NCI-H2081 treated with DMSO at 0.1 percent for 48 hours (cell line): Measurements from ENCODE around the gene DENND1A.
"Not testable (repeated sequence)": the region's sequence is repeated elsewhere in the genome, so short reads cannot be mapped to it uniquely, and the experiment has no call there.

ENCODE experiments used
- DNase-seq: peaks from one replicate; lab custom pipeline; 2025; lab: John Stamatoyannopoulos, UW

The DENND1A gene

DNA sequence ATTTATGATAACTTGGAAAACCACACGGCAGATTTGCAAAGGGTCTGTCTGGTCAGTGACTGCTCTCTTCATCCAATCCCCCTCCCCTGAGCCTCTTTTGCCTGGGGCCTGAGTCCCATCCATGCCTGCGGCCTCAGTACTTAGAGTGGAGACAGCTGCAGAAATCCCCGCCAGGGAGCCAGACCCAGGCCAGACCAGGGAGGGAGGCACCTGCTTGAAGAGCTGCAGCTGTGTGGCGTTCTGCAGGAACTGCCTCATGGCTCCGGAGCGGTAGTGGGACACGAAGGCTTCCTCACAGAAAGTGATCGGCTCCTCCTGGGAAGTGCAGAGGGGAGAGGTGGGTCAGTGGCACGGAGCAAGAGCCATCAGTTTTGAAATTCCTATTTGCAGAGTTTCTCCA is 472.3 kb downstream of the DENND1A start:
- no peak for DNase-seq

DNA sequence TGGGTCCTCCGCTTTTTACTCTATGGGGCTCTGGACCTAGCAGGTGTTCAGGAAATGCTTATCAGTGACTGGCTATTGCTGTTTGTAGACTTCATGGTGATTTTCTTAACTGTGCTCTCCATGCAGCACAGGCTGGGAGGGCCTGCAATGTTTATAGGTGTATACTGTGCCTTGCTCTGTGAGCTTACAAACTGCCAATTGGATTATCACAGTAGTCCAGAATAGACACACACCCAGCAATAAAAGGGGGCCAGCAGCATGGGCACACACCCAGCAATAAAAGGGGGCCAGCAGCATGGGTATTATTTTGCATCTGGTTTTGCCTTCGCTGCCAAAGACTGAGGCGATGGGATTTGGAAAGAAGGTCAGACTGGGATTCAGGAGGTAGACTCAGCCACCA is 473.9 kb downstream of the DENND1A start:
- DNase-seq = no peak

DNA sequence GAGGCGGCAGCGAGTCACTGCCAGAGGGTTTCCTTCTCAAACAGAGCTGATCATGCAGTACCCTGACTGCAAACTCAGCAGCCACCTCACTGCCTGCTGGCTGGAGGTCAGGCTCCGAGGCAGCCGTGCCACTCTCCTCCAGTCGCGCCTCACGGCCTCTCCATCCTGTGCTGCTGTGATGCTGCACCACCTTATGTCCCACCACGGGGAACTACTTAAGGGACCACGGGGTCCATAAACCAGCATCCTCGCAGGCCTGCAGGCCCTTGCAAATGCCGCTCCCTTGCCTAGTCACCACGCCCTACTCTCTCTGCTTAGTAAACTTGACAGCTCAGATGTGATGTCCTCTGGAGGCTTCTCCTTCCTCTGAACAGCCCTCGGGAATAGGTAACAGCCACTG is 474.7 kb downstream of the DENND1A start:
- no peak for DNase-seq

DNA sequence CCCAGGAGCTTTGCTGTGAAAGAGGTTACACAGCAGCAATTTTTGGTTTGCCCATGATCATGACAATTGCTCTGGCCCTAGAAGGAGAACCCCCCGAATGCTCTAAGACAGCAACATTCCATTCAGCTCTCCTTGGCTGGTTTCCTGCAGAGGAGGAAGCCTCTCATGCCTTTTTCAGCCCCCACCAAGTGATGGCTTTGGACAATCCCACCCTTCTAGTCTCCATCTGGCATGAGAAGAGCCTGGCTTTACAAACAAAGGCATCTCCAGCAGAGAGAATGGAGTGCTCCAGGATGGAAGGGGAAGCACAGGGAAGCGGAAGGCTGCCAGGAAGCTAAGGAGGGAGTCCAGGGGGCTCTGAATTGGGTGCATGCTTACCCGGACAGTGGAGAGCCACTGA is 475.6 kb downstream of the DENND1A start:
- DNase-seq = no peak

DNA sequence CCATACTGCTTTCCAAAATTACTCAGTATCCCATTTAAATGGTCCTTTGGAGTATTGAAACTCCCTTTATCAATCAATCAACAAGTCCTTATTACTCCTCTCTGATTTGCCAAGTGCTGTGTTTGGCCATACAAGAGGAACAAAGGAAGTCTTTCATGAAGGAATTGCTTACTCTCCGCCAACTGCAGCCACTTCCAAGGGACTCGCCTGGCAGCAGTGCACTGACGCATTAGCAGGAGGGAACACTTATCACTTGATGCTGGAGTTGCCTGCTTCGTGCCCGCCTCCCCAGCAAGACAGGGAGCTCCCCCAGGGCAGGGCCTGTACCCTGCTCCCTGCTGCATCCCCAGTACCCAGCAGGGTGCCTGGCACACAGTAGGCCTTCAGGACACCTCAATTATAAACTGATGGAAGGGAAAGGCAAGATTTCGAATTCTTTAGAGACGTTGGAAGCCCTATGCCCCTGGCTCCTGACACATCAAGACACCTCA is 476.1 kb downstream of the DENND1A start:
- DNase-seq = no peak

DNA sequence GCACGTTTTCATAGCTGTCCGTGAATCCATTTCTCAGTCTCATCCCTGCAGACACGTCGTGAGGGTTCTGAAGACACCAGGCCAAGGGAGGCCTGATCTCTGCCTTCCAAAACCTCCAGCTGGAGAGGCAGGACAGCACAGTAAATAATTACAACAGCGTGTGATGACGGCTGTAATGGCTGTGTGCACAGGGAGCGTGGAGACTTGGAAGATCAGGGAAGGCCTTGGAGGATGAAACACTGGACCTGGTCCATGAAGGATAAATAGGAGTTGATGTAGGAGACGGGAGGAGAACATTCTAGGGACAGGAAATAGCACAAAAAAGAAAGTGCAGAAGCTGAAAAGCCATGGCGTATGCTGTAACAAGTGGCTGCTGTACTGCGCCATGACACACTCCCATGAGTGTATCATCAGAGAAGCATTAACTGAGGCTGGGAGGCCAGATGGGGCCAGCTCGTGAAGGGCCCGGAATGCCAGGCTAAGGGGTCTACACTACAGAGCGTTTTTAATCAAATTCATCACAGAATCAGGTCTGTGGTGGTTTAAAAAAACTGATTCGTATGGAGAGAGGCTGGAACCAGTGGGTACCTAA is 476.8 kb downstream of the DENND1A start:
- no peak for DNase-seq

DNA sequence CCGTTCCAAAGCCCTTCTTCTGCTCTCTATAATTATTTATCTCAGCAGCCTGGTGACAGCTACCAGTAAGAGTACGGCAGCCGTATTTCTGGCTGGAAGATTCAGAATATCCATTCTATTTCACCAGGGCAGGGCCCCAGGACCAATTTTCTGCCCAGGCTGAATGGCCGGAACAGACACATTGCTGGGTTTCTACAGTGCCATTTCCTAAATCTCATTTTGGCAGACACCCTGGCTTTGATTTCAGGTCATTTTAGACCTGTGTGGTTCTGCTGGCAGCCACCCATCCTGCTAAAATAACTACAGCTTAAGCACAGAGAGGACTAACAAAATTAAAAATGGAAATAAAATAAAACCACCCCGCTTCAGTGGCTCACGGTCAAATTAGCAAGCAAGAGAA is 478.9 kb downstream of the DENND1A start:
- DNase-seq = no peak

DNA sequence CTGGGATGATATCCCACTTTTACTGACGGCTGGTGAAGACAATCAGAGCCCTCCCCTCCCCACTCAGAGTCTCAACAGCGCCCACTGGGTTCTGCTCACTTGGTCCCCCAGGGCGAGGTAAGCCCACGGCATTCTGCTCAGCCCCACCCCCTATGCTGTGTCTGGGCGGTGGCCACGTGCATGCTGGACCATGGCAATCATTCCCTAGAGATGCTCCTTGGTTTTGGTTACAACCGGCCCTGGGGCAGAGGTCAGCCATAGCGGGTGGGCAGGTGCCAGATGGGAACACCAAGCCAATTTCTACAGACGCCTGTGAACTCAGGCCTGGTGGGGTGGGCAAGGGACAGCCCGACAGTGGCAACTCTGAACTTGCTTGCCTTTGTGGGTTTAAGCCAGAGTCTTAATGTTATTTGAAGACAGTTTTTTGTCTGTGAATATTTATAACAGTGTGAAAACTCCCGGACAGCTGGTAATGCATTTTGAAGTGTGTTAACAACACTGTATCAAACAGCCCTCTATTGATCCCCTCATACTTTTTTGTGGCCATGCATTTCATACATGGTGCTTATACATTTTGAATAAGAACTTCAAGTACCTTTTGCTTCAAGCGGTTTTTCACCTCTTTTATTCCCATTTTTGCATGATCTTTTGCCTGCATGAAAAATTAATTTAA is 479.7 kb downstream of the DENND1A start:
- no peak for DNase-seq

DNA sequence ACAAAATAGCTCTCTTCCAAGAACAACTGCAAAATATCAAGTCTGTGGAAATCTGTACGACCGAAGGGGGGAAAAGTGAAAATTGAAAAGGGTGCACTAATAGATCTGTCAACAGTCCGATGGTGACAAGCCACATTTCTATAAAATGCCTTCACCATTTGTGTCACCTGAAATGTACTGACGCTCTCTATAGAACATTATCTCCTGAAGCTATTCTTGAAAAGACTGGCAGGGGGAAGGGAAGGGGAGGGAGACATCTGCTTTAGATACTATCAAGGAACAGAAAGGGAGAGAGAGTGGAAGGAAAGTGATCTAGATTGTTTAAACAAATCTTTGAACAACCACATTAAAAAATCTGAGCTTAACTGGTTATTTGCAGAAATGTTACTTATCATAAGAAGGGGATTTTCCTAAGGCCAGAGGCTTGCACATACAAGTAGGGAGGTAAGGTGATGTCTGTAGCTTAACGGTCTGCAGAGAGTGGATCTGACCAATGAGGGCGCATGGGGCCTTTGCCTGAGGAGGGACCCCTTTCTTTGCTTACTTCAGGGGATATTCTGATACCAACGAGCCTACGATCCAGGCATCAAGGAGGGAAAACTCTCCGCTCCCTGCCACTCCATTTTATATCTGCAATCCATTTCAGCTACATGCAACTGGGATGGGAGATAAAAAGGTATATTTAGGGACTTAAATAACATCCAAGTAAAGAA is 481.8 kb downstream of the DENND1A start:
- no peak for DNase-seq

DNA sequence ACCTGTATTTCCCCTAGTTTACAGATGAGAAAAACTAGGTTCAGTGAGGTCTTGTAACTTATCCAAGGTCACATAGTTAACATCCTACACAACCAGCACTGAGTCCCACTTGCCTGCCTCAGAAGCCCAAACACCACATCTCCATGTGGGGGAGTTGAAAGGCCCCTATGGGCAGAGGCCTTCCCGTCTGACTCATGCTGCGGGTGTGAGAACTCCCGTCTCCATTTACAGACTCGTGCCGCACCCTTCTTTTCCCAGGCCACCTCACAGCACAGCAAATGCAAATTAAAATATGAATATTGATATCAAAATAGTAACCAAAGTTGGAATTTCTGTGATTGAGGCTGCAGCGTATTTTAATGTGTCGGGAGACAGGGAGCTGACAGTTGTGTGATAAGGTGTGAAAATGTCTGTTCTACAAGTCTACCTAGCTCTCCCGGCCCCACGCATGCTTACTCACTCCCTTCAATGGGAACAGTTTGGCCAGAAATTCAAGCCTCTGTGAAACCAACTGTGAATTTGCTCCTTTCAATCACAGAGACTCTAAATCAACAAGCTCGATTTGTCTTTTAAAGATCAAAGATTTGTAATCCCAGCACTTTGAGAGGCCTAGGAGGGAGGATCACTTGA is 483.8 kb downstream of the DENND1A start:
- no peak for DNase-seq

DNA sequence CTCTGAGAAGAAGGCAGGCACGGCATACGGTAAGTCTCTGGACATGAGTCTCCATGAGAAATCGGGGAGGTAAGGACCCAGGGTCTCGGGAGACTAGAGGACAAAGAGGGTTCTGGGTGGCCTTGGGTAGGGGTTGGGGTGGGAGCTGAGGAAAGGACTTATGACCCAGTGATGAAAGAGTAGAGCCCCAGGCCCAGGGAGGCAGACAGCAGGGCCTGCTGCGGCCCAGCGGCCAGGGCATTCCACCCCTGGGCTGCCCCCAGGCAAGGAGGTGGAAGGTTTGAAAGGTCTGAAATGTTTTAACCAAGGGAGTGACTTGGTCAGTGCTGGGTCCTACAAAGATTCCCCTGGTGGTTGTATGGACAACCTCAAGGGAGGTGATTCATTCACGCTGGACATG is 484.8 kb downstream of the DENND1A start:
- no peak for DNase-seq

DNA sequence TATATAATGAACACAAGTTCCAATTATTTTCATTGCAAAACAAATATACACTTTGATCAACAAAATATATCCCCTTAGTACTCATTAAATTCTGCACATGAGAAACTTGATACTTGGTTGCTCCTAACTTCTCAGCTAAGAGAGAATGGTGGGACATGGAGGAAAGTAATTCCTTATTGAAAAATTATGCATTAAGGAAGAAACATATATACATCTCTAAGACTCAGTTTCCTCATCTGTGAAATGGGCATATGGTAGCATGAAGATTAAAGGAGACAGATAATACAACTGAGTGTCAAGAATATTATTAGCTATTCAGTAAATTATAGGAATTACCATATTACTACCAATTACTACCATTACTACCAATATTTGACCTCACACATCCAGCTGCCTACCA is 488.2 kb downstream of the DENND1A start:
- DNase-seq = no peak

DNA sequence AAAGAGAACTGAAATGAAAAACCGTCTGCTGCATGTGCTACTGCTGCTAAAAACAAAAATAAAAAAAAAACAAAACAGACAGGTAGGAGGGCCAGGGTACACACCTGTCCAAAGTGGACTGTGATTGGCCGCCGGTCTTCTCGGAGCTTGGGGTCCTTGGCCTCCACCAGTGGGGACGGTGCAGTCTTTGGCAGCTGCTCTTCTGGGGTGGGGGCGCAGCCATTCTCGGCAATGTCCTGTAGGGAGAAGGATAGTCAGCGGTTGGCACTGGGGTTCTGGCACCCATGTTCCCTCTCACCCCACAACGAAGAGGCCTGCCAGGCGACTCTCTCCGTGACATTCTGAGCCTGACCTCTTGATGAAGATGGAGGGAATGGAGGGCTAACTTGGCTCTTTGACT is 489.7 kb downstream of the DENND1A start:
- no peak for DNase-seq

DNA sequence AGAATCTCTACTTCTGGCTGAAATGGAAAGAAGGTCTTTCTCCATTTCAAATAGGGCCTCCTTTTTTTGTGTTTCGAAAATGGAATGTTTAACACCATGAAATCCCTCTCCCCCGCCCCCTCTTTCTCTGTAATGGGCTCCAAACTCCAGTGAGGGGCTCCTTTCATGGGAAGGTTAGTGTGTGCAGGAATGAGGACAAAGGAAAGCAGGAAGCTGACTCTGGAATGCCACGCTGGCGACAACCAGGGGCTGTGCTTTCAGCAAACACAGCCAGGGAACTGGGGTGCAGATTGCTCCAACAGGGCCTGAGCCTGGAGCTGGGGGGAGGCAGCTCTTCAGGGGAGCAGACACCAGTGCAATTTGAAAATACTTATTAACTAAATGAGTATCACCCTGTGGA is 491.1 kb downstream of the DENND1A start:
- no peak for DNase-seq

DNA sequence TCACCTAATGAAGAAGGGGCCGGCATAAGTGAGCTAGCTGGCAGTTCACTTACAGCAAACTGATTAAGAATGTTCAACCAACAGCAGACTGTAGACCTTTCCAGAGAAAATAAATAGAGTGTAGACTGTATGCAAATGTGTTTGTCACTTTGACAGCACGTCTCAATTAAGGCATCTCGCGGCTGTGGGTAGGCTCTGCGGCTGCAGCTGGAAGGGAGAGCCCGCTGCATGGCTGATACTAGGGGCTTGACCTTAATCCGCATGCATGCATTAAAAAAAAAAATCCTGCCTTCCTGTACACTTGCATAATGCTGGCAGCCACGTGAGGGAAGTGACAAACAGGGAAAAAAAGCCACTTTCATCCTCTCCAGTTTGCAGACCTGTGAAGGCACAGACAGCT is 491.6 kb downstream of the DENND1A start:
- DNase-seq = no peak

DNA sequence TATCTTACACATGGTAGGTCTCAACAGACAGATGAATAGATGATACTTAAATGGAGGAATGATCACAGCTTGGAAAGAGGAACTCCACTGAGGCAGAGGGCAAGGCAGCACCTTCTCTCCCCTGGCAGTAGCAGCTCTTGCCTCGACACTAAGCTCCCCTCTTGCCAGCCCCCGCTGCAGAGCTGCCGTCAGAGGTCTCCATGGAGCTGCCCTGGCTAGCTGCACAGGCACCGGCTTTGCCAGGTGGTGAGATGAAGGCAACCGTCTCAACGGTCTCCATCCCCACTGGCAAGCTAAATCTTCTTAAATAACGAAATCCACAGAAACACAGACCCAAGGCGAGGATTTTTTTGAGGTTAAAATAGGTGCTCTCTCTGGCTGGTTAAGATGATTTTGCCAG is 492.7 kb downstream of the DENND1A start:
- no peak for DNase-seq

DNA sequence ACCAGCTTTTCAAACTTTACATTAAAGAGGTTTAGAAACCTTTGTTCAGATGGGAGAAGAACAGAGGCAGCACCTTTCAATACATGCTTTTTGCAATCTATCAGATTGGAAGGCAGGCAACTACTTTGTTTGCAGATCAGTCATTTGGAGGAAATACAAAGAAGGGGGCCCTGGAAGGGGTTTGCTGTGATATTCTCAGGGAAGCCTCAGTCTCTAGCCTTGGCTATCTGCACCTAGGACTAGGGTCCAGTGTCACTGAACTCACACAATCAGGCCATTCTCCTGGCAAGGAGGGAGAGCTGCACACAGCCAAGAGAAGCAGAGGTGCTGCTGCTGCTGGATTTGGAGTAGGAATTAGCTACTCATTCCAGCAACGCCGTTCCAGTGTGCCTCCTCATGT is 494.5 kb downstream of the DENND1A start:
- DNase-seq = no peak

DNA sequence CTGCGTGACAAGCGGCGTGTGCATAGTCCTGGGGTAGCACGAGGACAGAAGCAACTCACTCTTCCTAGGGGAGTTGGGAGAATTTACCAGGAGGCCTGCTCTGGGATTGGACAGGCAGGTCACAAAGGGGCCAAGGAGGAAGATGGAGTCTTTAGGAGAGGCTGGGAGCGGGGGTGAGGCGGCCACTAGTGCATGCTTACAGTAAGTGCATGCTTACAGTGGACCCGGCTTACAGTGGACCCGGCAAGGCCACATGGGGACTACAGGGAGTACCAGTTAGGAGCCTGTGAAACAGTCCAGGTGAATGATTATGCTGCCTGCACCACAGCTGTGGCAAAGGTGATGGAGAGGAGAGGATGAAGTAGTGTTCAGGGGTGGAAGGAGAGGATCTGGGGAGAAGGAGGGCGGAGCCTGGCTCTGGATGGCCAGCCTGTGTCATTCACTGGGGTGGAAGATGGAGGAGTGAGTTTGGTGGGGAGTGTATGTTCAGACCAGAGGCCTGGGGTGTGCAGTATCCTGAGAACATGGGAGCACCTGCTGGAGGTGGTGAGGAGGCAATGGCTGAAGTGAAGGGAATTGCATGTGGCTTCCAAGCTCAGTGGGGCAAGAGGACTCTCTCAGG is 495.2 kb downstream of the DENND1A start:
- no peak for DNase-seq

DNA sequence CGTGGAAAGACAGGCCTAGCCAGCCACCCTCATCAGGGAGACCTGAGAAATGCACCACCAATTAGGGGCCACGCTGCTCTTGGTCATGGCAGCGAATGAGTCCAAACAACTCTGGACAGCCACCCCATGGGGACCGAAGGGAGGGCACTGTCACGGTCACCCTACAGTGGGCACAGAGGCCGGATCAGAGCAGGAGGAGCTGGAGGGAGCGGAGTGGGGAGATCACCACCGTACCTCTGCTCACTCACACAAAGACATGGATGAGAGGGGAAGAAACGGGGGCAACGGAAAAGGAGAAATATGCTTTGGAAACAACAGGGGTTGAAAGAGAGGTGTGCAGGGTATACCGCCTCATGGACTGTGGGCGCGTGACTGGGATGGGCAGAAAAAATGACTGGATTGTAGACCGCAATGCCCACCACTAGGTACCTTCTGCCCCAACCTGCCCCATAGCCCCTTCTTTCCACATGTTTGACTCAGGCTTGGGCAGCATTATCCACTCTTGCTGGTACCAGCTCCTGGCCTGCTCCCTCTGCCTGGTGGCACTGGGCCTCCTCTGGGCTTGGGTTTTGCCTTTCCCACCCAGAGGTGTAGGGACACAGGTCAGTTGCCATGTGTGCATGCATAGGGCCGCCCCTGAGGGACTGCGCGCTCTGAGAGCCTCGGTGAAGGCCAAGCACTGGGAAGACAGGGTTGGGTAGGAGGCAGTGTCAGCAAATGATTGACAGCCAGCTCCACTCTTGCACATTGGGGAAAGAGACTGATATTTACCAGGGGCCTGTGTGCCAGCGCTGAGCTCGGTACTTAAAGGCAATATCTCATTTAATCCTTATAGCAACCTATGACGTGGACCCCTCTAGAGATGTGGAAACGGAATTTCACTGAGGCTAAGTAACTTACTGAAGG is 497.3 kb downstream of the DENND1A start:
- no peak for DNase-seq

DNA sequence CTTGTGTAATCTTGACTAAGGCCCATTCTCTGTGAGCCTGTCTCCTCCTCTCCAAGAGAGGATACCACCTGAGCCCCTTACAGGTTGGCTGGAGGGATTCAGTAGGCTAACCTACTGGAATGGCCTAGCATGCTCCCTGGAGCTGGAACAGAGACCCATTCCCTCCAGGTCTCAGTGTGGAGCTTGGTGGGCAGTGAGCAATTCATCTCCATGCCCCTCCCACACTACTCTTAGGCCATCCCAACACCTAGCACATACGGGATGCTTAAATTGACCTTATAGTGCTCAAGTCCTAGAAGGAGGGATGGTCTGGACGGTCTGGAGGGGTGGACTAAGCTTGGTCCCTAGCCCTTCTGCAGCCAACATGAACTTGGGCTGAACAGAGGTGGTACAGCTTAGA is 498.3 kb downstream of the DENND1A start:
- no peak for DNase-seq

DNA sequence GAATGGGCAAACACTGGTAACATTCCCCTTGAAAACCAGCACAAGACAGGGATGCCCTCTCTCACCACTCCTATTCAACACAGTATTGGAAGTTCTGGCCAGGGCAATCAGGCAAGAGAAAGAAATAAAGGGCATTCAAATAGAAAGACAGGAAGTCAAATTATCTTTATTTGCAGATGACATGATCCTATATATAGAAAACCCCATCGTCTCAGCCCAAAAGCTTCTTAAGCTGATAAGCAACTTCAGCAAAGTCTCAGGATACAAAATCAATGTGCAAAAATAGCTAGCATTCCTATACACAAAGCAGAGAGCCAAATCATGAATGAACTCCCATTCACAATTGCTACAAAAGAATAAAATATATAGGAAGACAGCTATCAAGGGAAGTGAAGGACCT is 501.5 kb downstream of the DENND1A start:
- not testable (repeated sequence) for DNase-seq
